ENCODE data around the gene KLF6. TPM values are rescaled to one million over a fixed set of nuclear protein-coding genes. Genes with fewer than 3 reads are reported as not detected.
A peak's percentile ranks its signal among the peaks of the same experiment; 100 is the strongest.

The KLF6 gene
- total RNA-seq = 134 and 151 TPM in 2 replicates

- peaks cover 50% of the 10 kb centered on the region for H3K36me3 Mint-ChIP-seq (ENCODE audit: low read depth)
- ChIA-PET CTCF (interaction anchor here (0.9 to 1.6 kb wide), 10 partner anchors 9 to 872 kb away, joined by 3 to 6 read pairs (median 3); no protein-coding TSS in a partner anchor), POLR2A (interaction anchor here (0.6 to 6.8 kb wide), 112 partner anchors 8 to 881 kb away, joined by 3 to 191 read pairs (median 6); partner anchors contain the start of gene PITRM1)
- intact Hi-C loops (cut with micrococcal nuclease) = loop anchor here (1.0 to 10.0 kb wide), 10 partner anchors 21 to 983 kb away; no protein-coding TSS in a partner anchor
- no peaks in the 10 kb centered on the region for H3K9me3 Mint-ChIP-seq
- no peaks in the 10 kb centered on the region for H3K27me3 Mint-ChIP-seq
- peak within 1 kb of the TSS; percentile 98 for H3K27ac Mint-ChIP-seq
- peak within 1 kb of the TSS; percentile 91 for H3K4me3 Mint-ChIP-seq
- no peak for TF ChIP-seq CTCF (IDR thresholded peaks at IDR 0.05)
- ATAC-seq (ENCODE audit: low read depth) (peak; percentile 1), DNase-seq (no peak)
- peaks cover 39% of the 10 kb centered on the region for H3K4me1 Mint-ChIP-seq
Measured at GRCh38 chr10:3784510-3785250, at the start of gene KLF6. KLF6 (minus strand) TSS chr10:3785209; CDS start chr10:3785014, 195 bp downstream.

- H3K9me3 Mint-ChIP-seq = no peaks in the 10 kb centered on the region
- TF ChIP-seq CTCF (IDR thresholded peaks at IDR 0.05) = no peak
- H3K4me1 Mint-ChIP-seq = peaks cover 28% of the 10 kb centered on the region
- H3K27me3 Mint-ChIP-seq = no peaks in the 10 kb centered on the region
- no peak overlapping the region for H3K27ac Mint-ChIP-seq
- H3K36me3 Mint-ChIP-seq (ENCODE audit: low read depth) = no peaks in the 10 kb centered on the region
- no peak for ATAC-seq (ENCODE audit: low read depth)
- intact Hi-C loops (cut with micrococcal nuclease) = no loop called here
- H3K4me3 Mint-ChIP-seq = no peak overlapping the region
- ChIA-PET CTCF (interaction anchor here (1.7 kb wide), 1 partner anchor 50 kb away, joined by 4 read pairs; the partner anchor contains the start of gene KLF6), POLR2A (interaction anchor here (1.1 to 2.1 kb wide), 3 partner anchors 17 to 49 kb away, joined by 3 to 10 read pairs (median 4); partner anchors contain the start of gene KLF6)
- DNase-seq = no peak
Measured at GRCh38 chr10:3834404-3834803, 49.4 kb upstream of the KLF6 start.

- intact Hi-C loops (cut with micrococcal nuclease) = no loop called here
- Mint-ChIP-seq H3K27ac (no peak overlapping the region), H3K4me1 (peaks cover 39% of the 10 kb centered on the region), H3K9me3 (no peaks in the 10 kb centered on the region), H3K4me3 (no peak overlapping the region), H3K27me3 (no peaks in the 10 kb centered on the region), H3K36me3 (ENCODE audit: low read depth) (no peaks in the 10 kb centered on the region)
- ChIA-PET CTCF (interaction anchor here (1.7 kb wide), 1 partner anchor 48 kb away, joined by 4 read pairs; the partner anchor contains the start of gene KLF6), POLR2A (interaction anchor here (2.1 kb wide), 1 partner anchor 48 kb away, joined by 10 read pairs; the partner anchor contains the start of gene KLF6)
- ATAC-seq (ENCODE audit: low read depth) (no peak), DNase-seq (no peak)
- no peak for TF ChIP-seq CTCF (IDR thresholded peaks at IDR 0.05)
Measured at GRCh38 chr10:3833046-3833445, 48.0 kb upstream of the KLF6 start.

DNA sequence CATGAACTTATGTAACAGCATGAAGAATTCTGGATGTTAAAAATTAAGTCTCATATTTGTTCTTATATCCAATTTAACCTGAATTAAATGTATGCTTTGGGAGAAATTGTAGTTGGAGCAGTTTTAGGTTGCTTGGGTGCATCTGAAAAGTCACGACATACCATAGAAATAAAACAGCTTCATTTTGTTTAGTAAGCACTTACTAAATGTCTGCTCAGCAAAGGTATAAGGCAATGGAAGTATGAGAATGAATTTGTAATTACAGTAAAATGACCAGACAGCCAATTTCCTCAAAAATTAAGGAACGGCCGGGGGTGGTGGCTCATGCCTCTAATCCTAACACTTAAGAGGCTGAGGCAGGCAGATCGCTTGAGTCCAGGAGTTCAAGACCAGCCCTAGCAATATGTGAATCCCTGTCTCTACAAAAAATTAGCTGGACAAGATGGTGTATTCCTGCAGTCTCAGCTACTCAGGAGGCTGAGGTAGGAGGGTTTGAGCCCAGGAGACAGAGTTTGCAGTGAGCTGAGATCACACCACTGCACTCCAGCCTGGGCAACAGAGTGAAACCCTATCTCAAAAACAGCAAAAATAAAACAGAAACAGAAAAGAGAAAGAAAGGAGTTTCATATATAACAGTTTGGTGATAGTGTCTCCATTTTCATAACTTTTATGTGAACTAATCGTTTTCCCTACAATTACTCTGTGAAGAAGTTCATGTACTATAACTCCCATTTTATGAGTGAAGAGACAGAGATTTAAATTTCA lies 47.2 kb upstream of the KLF6 start:
- CTCF ChIA-PET = no interaction called here

More for the DNA sequence above, 47.2 kb upstream of the KLF6 start:
- intact Hi-C loops (cut with micrococcal nuclease) = no loop called here
- DNase-seq (no peak), ATAC-seq (ENCODE audit: low read depth) (no peak)
- POLR2A ChIA-PET = interaction anchor here (0.7 to 5.8 kb wide), 3 partner anchors 9 to 48 kb away, joined by 3 to 68 read pairs (median 5); partner anchors contain the start of gene KLF6
- Mint-ChIP-seq H3K36me3 (ENCODE audit: low read depth) (no peaks in the 10 kb centered on the region), H3K9me3 (no peaks in the 10 kb centered on the region), H3K4me1 (peaks cover 40% of the 10 kb centered on the region), H3K27ac (no peak overlapping the region), H3K27me3 (no peaks in the 10 kb centered on the region), H3K4me3 (no peak overlapping the region)
- no peak for TF ChIP-seq CTCF (IDR thresholded peaks at IDR 0.05)
